GM21723 (cell line): ENCODE results near the gene CSMD2.

Experiments
- ATAC-seq: cut with Tn5 transposase; IDR thresholded peaks from one replicate; pipeline ENCODE4 v1.9.1; 2021; ENCODE audit warnings: mild to moderate bottlenecking, moderate library complexity; ENCODE audit not compliant: unreplicated experiment

CSMD2 gene

DNA sequence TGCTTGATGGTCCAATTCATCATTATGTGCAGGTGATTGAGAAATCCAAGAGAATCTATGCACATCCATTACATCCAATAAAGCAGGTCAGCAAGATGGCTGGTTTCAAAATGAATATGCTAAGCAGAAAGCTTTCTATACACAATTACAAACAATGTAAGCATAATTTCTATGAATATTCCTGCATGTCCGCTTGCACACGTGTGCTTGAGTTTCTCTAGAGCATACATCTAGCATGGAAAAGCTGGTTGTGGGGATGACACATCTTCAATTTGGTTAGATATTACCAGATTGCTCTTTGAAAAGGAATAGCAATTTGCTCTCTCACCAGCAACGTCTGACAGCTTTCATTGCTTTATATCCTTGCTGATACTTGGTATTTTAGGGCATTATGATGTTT lies 461.6 kb downstream of the CSMD2 start:
- ATAC-seq: no peak

DNA sequence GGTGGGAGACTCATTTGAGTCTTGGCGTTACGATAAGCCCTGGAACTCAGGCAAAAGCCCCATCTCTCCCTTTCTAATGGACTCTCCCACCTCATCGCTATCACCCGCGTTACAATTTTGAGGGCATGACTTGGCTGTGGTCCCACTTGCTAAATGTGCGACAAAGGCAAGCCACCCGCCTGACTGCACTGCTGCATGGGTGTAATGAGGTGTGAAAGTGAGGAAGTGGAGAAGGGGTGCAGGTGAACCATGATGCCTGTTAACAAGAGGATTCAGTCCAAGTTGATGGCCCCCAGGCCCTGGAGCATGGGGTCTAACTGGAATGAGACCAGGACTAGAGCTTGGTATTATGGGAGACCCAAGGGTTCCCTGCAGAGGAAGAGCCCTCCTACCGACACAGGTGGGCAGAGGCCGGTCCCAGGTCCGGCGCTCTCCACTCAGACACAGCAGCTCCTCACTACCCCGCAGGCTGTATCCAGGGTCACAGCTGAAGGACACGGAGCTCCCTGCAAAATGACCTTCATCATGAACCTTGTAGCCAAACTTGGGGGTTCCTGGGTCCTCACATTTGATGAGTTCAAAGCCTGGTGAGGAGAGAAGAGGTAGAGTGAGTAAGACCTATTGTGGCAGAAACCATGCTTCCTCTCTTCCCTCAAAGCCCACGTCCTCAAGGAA lies 466.5 kb downstream of the CSMD2 start:
- no peak for ATAC-seq

DNA sequence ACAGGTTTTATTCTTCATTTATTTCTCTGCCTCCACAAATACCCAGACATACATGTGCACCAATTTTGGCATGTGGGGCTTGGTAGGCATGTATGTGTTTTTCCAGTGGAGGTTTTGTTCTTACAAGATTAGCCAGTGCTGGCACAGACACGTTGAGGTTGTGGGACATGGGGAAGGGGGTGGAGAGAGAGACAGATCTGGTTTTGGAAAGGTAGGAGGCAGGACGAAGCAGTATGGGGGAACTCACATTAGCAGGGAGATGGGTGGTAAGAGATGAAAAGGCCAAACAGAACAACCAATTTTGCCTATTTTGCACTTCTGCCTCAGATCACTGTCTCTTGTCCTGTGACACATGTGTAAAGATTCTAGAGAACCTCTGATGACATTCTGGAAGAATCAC lies 467.2 kb downstream of the CSMD2 start:
- no peak for ATAC-seq

DNA sequence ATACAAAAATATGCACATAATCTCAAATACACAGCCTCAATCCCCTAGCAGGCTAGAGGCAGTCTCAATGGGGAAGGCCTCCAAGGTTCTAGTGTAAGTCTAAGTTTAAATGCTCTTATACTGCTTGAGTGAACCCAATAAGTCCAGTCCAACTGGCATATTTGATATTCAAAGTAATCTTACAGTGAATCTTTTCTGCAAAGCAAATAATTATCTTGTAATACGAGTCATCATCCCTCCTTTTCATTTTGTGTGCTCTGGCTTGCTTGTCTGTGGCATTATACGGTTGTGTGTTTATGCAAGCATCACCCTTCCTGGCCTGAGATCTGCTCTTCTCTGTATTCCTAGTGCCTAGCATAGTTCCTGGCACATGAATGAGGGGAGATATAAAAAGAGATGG lies 468.1 kb downstream of the CSMD2 start:
- ATAC-seq: no peak

DNA sequence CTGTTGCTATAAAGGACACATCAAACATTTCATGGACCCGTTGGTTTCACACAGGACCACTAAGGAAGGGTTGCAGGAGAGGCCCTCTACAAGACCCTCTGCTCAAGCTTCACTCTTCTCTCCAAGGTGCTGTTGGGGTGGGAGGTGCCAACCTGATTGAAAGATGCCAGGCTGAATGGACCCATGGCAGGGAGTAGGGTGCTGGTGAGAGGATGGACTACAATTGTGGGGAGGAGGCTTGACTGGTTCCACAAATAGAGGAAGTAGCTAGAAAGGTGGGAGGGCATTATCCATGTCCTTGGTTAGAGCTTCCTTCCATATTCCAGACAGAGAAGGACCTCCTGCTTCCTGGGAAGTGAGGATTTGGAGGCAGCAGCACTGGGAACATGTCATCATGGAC lies 468.7 kb downstream of the CSMD2 start:
- ATAC-seq: no peak

DNA sequence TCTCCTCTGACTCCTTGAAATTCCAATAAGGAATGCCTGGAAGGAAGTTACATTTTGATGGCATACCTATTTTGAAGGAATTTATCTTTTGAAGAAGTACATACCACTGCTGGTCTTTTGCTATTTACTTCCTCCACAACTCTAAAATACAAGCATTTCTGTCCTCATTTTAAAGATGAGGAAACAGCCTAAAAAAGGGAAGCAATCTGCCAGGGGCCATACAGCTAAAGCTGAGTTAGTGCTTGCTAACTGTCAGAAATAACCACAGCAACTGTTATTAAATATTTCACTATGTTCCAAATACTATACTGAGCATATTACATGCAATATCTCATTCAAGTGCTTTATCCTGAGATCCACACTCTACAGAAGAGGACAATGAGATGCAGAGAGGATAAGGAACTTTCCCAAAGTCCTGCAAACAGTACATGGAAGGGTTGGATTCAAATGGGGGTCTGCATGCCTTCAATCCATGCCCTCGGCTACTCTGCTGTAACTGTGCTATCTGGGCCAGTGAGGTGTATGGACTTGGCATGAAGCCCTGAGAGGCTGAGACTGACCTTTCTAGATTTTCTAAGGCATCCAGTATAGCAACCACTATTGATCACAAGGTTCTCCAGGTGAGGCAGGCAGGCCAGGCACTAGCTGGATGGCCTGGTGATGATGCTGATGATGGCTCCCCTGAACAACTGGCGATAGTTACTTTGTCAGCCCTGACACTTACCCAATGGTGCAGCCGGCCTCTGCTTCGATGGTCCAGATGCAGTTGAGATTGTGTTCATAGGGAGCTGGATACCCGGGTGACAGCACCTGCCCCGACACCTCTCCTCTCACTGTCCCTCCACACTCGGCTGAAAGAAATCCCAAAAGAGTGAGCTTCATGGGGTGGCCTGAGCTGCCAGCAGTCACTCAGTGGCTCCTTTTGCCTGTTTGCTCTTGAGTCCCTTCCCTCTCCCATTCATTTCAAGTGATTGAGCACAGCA lies 472.5 kb downstream of the CSMD2 start:
- ATAC-seq: no peak

DNA sequence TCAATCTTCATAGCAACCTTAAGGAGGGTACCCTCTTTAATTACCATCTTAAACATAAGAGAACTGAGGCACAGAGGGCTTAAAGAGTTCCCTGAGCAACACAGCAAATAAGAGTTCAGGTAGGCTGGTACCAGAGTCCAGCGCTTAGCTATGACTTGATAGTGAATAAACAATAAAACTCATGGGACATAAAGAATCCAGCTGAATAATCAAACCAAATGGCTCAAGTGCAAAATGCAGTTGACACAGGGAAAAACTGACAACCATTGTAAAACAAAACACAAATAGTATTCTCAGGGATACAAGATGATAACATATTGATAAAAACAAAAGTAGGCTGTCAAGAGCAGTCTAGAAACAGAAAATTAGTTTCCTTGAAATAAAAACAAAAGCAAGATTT lies 478.0 kb downstream of the CSMD2 start:
- no peak for ATAC-seq

DNA sequence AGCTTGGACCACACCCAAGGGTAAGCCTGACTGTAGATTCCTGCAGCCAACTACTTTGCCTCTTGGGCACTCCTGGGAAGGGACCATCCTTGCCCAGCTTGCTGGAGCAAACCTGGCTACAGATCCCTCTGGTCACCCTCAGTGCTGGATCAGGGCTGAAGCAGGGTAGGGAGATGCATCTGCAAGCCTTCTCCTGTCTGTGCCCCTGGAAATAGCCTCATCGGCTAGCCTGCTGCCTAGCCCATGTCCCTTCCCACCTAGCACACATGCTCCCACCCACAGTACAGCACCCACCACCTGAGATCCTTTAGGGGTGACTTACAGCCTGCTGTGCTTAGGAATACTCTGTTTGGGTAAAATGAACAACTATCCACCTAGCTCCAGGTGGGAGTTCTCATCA lies 478.5 kb downstream of the CSMD2 start:
- no peak for ATAC-seq

DNA sequence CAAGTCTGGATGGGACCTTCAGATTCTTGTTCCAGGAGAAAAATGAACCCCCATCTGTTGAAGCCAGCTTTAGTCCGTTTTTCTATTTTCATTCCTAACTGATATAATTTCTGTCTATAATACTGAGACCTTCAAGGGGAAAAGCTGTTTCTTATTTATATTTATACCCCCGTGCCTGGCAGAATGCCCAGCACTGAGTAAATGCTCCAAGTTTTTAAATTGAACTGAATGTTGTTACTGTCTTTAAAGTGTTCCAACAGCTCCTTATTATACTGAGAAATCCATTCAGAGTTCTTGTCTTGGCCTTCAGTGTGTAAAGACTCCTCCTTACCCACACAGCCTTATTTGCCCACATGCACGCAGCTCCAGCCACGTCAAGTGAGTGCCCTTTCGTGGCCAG lies 479.8 kb downstream of the CSMD2 start:
- no peak for ATAC-seq

DNA sequence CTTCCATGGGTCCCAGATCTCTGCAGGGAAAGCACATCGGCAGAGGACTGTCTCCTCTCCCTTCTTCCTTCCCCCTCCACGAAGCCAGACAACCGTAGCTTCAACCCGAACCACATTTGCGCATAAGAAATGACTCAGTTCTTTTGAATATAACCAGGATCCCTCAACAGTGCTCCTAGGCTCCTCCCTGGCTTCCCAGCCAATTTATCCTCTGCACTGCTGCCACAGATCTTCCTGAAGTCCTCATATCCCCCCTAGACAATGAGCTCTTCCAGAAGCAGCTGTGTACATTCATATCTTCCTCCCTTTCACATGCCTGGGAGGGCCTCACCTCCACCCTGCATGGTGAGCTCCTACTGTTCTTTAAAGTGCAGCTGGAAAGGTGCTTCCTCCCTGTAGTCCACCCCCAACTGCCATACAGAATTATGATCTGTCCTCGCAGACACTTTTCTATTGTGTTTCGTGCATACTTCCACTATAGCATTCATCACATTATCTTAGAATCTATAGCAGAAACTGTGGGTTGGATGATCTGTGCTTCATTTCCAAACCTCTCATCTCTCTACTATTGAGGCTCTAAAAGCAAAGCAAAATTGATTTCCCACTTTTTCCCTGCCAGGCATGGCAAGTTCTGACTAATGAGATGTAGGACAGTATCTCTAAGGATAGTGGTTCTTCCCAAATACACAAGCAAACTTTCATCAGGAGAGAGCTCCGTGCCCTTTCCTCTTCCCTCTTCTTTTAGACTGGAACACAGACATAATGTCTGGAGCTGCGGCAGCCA lies 480.4 kb downstream of the CSMD2 start:
- ATAC-seq: no peak

DNA sequence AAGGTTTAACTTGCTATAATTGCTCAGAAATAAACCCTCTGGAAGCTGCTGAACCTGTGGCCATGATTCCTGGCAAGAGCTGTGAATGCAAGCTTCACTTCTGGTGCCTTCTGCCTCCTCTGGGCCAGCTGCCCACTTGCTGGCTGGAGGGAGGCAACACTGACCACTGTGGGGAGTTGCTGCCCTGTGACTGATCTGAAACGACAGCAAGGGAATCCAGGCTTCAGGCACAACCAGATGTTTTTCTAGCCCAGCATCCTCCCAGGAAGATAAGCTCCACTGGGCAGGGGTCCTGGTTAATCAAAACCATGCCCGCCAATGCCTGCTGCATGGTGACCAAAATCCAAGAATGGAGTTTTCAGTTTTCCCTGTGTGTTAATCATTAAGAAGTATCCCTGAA lies 481.1 kb downstream of the CSMD2 start:
- no peak for ATAC-seq

DNA sequence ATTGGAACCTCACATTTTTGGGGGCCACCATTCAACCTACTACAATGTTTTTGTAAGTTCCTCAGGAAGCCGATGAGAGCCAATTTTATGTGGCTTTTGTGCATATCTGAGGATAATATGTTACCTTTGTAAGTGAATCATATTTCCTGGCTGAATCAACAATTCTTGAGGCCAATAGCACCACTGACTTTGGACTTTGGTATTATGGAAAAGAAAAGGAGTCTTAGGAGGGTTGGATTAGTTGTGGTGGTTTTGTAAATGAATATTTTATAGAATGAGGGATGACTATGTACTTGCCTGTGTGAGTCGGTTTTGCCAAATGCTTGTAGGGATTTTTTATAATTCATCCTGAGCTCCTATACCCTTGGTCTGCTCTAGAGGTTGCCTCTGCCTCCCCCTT lies 482.7 kb downstream of the CSMD2 start:
- ATAC-seq: no peak

DNA sequence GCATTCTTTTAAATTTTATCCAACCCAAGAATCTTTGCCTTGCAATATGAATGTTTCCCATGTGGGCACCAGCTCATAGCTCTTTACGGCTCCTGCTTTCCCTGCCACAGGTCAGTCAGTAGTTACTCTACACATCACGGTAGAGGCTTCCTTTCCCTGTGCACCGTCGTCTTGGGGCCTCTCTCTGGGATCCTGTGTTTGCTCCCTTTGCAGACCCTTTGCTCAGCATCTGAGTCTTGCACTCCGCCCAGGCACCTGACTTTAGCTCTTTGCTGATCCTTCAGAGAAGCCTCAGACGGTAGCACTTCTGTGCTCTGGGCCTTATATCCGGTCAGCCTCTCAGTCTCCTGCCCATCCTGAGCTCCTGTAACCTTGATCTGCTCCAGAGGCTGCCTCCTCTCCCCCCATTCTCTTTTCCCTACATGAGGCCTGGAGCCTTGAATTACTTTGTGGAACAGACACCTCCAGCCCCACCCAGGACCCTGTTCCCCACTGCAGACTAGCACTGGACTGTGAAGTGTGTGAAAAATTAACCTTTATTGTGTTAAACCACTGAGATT lies 484.7 kb downstream of the CSMD2 start:
- no peak for ATAC-seq

DNA sequence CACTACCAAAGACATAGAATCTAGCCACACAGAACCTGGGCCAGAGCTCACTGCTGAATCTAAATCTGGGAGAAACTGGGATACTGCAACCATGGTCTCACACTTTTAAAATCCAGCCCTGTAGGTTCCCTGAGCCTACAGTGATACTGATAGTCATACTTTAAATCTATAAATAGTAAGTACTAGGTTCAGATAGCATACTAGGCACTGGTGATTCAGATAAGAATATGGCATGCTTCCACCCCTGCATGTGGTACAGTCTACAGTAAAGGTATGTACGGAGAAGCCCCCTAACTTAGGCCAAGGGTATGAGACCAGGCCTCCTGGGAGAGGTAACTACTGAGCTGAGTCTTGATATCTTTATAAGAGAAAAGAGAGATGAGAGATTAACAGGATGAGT lies 494.5 kb downstream of the CSMD2 start:
- ATAC-seq: no peak

DNA sequence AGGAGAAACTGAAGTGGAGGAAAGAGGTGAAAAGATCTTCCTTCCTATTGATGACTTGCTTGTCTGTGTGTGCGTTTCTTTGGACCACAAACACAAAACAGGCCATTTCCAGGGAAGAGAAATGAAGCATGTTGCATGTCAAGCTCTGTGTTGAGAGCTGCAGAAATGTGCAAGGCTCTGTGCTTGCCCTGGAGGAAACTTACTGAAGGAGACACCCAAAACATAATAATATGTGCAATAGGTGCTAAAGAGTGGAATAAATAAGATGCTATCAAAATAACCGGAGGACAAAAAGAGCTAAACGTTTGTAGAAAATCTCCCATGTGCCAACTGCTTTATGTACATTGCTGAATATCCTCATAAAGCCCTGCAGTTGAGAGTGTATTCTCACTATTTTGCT lies 496.3 kb downstream of the CSMD2 start:
- no peak for ATAC-seq

DNA sequence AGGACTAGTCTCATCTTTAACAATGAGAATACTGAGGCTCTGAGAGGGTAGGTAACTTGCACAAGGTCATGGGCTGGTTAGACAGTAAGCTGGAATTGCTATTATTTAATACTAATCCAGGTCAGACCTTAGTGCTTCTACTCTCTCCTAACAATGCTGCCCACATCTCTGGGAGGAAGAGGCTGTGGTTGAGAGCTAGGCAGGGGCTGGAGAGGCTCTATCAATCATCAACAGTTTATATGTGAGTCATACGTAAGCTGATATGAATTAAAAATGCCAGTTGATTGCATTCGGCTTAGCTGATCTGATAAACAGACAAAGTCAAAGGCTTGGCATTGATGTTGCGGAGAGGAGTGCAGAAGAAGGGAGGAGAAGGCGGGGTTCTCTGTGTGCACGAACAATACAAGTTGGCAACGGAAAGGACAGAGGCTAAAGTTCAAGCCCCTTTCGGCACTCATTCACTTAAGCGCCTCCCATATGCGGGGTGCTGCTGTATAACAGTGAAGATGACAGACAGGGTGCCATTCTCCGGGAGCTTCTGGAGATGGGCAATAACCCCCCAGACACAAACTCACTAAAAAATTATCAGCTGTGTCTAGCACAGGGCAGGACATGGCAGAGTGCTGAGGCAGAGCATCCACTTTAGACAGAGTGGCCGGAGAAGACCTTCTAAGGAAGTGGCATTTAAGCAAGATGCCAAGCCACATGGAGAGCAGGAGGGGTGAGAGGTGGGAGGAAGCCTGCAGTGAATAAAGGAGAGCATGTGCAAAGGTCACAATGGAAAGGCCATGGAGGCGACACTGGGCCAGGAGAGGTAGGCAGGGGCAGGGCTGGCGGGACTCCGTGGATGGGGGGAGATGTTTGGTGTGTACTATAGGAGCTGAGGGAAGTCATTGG lies 497.4 kb downstream of the CSMD2 start:
- no peak for ATAC-seq

DNA sequence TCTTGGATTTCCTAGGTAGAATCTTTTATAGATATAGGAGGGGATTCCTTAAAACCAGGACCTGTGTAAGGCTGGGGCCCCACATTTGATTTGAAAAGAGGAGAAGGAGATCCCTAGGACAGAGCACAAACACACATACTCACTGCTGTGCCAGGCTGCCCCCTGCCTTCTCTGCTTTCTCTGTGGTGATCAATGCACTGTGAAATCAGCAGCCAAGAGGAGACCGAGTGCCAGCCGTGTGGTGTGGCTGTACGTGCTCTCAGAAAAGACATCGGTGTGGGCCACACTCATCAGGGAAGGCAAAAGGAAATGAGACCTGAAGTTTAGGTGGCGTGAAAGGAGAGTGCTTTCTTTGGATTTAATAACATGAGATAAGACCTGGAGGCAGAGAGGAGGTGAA lies 498.4 kb downstream of the CSMD2 start:
- ATAC-seq: no peak

DNA sequence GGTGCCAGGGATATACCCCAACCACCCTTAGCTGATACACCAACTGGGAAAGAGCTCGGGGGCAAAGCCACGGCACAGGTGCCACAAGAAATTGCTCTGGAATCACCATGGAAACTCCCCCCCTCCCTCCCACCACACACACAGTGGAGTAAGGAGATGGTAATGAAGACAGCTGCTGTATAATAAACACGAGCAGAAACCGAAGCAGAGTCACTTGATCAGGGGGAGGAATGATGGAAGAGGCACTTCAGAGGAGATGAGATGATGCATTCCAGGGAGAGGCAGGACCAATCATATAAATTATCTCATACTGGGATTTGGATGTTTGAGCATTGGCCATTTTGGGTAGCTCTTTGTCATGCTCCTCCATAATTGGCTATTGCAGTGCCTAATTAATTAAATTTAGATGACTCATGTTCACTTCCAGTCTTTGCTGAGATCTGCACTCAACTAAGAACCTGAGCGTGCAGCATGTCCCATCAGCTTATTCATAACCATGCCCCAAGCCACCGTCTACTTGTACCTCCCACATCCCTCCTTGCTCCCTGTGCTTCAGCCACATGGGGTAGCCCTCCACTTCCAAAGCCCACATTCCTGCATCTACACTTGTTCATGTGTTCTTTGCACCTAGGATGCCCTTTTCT lies 503.1 kb downstream of the CSMD2 start:
- ATAC-seq: no peak

DNA sequence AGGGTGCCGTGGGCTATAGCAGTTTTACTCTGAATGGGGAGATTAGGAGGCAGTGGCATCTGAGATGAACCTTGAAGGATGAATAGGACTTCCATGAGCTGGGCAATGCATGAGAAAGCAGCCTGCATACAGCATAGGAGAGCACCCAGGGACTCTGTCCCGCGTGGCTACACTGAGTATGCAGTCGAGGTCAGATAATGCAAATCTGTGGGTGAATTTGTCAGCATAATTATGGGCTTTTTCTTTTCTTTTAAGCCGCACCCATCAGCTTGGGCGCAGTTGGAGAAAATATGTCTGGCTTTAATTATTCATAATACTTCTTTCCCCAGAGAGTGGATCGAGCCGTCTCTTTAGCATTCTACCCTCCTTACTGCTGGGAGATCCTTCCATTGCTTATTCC lies 504.1 kb downstream of the CSMD2 start:
- ATAC-seq: no peak

DNA sequence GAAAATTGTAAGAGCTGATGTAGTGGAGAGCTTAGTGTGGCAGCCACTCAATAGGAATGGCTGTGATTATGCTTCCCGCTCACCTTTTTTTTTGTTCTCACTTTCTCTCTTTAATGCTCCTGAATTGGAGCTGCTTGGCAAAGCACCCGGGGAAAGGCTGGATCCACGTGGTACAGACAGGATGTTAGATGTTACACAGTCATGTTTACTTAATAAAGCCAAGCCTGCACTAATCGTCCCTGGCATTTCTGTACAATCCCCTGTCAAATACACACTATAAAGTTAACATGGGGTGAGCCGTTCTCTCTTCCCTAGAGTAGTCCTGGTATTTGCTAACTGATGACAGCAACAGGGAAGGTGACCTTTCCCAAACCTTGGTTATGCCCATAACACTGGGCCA lies 504.8 kb downstream of the CSMD2 start:
- no peak for ATAC-seq
